ENCODE measurements around the gene SULT2B1. TPM values are rescaled to one million over a fixed set of nuclear protein-coding genes. Genes with fewer than 3 reads are reported as not detected.

SULT2B1 gene
- polyA plus RNA-seq, 1 donor from 2014 or later = not detected

DNA sequence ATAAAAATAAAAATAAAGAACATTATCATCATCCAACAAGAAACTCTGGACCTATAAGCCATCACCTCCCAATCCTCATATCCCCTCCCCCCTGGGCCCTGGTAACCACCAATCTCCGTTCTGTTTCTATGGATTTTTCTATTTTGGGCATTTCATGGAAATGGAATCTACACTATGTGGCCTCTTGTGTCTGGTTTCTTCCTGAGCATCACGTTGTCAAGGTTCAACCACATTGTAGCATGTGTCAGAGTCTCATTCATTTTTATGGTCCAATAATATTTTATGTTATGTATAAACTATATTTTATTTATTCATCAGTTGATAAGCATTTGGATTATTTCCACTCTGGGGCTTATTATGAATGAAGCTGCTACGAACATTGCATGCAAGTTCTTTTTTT lies 26.9 kb downstream of the SULT2B1 start:
- Histone ChIP-seq H3F3A (ENCODE audit: insufficient read depth, low read length, poor library complexity, severe bottlenecking) (no peaks in the 10 kb centered on the region), H3K4me2 (ENCODE audit: low read length) (no peak overlapping the region), H4K20me1 (ENCODE audit: insufficient read depth) (no peaks in the 10 kb centered on the region), H3K27ac (ENCODE audit: low read length) (no peak overlapping the region), H3K9me2 (ENCODE audit: insufficient read depth, low read length) (no peaks in the 10 kb centered on the region), H3K79me2 (replicated peaks; ENCODE audit: insufficient read depth, low read length) (no peaks in the 10 kb centered on the region), H3K4me3 (ENCODE audit: low read length) (no peak overlapping the region), H3K36me3 (ENCODE audit: insufficient read depth, low read length) (no peaks in the 10 kb centered on the region), H3K27me3 (ENCODE audit: insufficient read depth, low read depth, low read length) (no peaks in the 10 kb centered on the region), H3K9ac (ENCODE audit: low read length) (no peak overlapping the region), H3K9me3 (ENCODE audit: low read length) (no peaks in the 10 kb centered on the region), H2AFZ (ENCODE audit: low read depth, low read length) (no peak overlapping the region)
- no peak for TF ChIP-seq RAD21 (conservative IDR thresholded peaks at IDR 0.05)
- no peak for TF ChIP-seq EP300 (conservative IDR thresholded peaks at IDR 0.05; ENCODE audit: poor library complexity, severe bottlenecking)
- TF ChIP-seq, protein P1, sequence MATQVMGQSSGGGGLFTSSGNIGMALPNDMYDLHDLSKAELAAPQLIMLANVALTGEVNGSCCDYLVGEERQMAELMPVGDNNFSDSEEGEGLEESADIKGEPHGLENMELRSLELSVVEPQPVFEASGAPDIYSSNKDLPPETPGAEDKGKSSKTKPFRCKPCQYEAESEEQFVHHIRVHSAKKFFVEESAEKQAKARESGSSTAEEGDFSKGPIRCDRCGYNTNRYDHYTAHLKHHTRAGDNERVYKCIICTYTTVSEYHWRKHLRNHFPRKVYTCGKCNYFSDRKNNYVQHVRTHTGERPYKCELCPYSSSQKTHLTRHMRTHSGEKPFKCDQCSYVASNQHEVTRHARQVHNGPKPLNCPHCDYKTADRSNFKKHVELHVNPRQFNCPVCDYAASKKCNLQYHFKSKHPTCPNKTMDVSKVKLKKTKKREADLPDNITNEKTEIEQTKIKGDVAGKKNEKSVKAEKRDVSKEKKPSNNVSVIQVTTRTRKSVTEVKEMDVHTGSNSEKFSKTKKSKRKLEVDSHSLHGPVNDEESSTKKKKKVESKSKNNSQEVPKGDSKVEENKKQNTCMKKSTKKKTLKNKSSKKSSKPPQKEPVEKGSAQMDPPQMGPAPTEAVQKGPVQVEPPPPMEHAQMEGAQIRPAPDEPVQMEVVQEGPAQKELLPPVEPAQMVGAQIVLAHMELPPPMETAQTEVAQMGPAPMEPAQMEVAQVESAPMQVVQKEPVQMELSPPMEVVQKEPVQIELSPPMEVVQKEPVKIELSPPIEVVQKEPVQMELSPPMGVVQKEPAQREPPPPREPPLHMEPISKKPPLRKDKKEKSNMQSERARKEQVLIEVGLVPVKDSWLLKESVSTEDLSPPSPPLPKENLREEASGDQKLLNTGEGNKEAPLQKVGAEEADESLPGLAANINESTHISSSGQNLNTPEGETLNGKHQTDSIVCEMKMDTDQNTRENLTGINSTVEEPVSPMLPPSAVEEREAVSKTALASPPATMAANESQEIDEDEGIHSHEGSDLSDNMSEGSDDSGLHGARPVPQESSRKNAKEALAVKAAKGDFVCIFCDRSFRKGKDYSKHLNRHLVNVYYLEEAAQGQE (IDR thresholded peaks at IDR 0.05; ENCODE audit: borderline replicate concordance) = no peak
- TF ChIP-seq SMC3 (conservative IDR thresholded peaks at IDR 0.05; ENCODE audit: poor library complexity) = no peak
- TF ChIP-seq EZH2 (IDR thresholded peaks at IDR 0.05; ENCODE audit: borderline replicate concordance, insufficient read depth, low read length, poor library complexity, severe bottlenecking) = no peak
- TF ChIP-seq, protein P2, sequence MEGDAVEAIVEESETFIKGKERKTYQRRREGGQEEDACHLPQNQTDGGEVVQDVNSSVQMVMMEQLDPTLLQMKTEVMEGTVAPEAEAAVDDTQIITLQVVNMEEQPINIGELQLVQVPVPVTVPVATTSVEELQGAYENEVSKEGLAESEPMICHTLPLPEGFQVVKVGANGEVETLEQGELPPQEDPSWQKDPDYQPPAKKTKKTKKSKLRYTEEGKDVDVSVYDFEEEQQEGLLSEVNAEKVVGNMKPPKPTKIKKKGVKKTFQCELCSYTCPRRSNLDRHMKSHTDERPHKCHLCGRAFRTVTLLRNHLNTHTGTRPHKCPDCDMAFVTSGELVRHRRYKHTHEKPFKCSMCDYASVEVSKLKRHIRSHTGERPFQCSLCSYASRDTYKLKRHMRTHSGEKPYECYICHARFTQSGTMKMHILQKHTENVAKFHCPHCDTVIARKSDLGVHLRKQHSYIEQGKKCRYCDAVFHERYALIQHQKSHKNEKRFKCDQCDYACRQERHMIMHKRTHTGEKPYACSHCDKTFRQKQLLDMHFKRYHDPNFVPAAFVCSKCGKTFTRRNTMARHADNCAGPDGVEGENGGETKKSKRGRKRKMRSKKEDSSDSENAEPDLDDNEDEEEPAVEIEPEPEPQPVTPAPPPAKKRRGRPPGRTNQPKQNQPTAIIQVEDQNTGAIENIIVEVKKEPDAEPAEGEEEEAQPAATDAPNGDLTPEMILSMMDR (IDR thresholded peaks at IDR 0.05; ENCODE audit: poor library complexity, severe bottlenecking) = no peak
- no peak for TF ChIP-seq TAF1 (IDR thresholded peaks at IDR 0.05; ENCODE audit: low read depth)
- no peak for TF ChIP-seq MXI1 (conservative IDR thresholded peaks at IDR 0.05; ENCODE audit: poor library complexity, severe bottlenecking)
- no peak for TF ChIP-seq POLR2AphosphoS5 (IDR thresholded peaks at IDR 0.05)

DNA sequence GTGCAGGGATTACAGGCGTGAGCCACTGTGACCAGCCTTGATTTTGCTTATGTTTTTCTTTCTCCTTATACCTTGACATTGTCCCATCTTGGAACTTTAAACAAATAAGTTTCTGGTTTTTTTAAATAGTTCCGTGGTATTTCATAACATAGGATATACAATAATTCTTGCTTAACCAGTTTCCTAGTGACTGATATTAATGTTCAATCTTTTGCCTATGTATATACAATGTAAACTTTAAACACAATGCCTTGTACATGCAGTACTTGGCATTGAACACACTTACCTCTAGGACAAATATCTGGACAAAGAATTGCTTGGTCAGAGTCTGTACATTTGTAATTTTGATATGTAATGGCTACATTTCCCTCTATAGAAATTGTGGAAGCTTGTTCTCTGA lies 30.2 kb downstream of the SULT2B1 start:
- H3K36me3 ChIP-seq (ENCODE audit: insufficient read depth, low read length) = no peaks in the 10 kb centered on the region
- TF ChIP-seq, protein P2 (IDR thresholded peaks at IDR 0.05; ENCODE audit: poor library complexity, severe bottlenecking) = no peak
- TF ChIP-seq EZH2 (IDR thresholded peaks at IDR 0.05; ENCODE audit: borderline replicate concordance, insufficient read depth, low read length, poor library complexity, severe bottlenecking) (no peak), EP300 (conservative IDR thresholded peaks at IDR 0.05; ENCODE audit: poor library complexity, severe bottlenecking) (no peak), MXI1 (conservative IDR thresholded peaks at IDR 0.05; ENCODE audit: poor library complexity, severe bottlenecking) (no peak), RAD21 (conservative IDR thresholded peaks at IDR 0.05) (no peak), TAF1 (IDR thresholded peaks at IDR 0.05; ENCODE audit: low read depth) (no peak), SMC3 (conservative IDR thresholded peaks at IDR 0.05; ENCODE audit: poor library complexity) (no peak)
- TF ChIP-seq, protein P1 (IDR thresholded peaks at IDR 0.05; ENCODE audit: borderline replicate concordance) = no peak
- no peak overlapping the region for H3K27ac ChIP-seq (ENCODE audit: low read length)
- H3K4me3 ChIP-seq (ENCODE audit: low read length) = no peak overlapping the region
- no peaks in the 10 kb centered on the region for H4K20me1 ChIP-seq (ENCODE audit: insufficient read depth)
- no peaks in the 10 kb centered on the region for H3F3A ChIP-seq (ENCODE audit: insufficient read depth, low read length, poor library complexity, severe bottlenecking)
- no peak overlapping the region for H3K4me2 ChIP-seq (ENCODE audit: low read length)
- H3K9me2 ChIP-seq (ENCODE audit: insufficient read depth, low read length) = no peaks in the 10 kb centered on the region
- no peaks in the 10 kb centered on the region for H3K9me3 ChIP-seq (ENCODE audit: low read length)
- H3K9ac ChIP-seq (ENCODE audit: low read length) = no peak overlapping the region
- no peaks in the 10 kb centered on the region for H3K79me2 ChIP-seq (replicated peaks; ENCODE audit: insufficient read depth, low read length)
- no peaks in the 10 kb centered on the region for H3K27me3 ChIP-seq (ENCODE audit: insufficient read depth, low read depth, low read length)
- H2AFZ ChIP-seq (ENCODE audit: low read depth, low read length) = no peak overlapping the region

Measured in neural cell (in vitro differentiated cells).